GM12878 (cell line): Measurements from ENCODE around the gene RNFT2. TPM values are rescaled to one million over a fixed set of nuclear protein-coding genes. Genes with fewer than 3 reads are reported as not detected.
A peak's percentile ranks its signal among the peaks of the same experiment; 100 is the strongest.

Source experiments
- ATAC-seq: fragments of 200-7000 bp; cut with Tn5 transposase; 3 replicates; pipeline ENCODE4 v1.9.1; 2020; ENCODE audit warnings: mild to moderate bottlenecking, moderate library complexity
- BruUV-seq: library from RNA; stranded (reverse); fragments of 400-500 nt; replicated peaks from 2 replicates; lab custom pipeline; 2021; lab: Mats Ljungman, UMichigan
- CTCF ChIA-PET: fragments of 300-600 bp; sonication (Branson Sonifier 250); formaldehyde crosslinking; extraction: SDS; loops from one replicate; lab custom pipeline; 2021; ENCODE audit warnings: inconsistent platforms; lab: Yijun Ruan, JAX
- POLR2A ChIA-PET: fragments of 350-600 bp; formaldehyde crosslinking; extraction: SDS; loops from one replicate; lab custom pipeline; 2021; ENCODE audit warnings: inconsistent platforms; lab: Charles Lee
- RAD21 ChIA-PET: fragments of 300-600 bp; sonication (Branson Sonifier 250); formaldehyde crosslinking; loops from one replicate; lab custom pipeline; 2023; ENCODE audit warnings: antibody characterized with exemption; ENCODE audit not compliant: unreplicated experiment; lab: Charles Lee
- SMC1A ChIA-PET: fragments of 300-600 bp; sonication (Branson Sonifier 250); formaldehyde crosslinking; loops from one replicate; lab custom pipeline; 2023; ENCODE audit not compliant: unreplicated experiment, uncharacterized antibody; lab: Charles Lee
- DNase-seq: peaks from one replicate; pipeline ENCODE4 v3.0.0-alpha.2; 2011; ENCODE audit warnings: low read depth, low spot score
- FAIRE-seq: peaks from 3 replicates; lab custom pipeline; 2011; peaks lifted over from hg19 to GRCh38; lab: Jason Lieb, UNC
- H2AFZ ChIP-seq: 2 replicates; pipeline ENCODE4 v1.6.0; 2011; ENCODE audit warnings: low read depth, low read length, control low read depth; ENCODE audit not compliant: control insufficient read depth
- H3K27ac ChIP-seq: 2 replicates; pipeline ENCODE4 v1.5.1; 2011; ENCODE audit warnings: control low read depth; ENCODE audit not compliant: control insufficient read depth, insufficient read depth
- H3K27me3 ChIP-seq, 2 experiments: replicated peaks in 1 of 2; 2 replicates each; pipeline versions ENCODE4 v1.6.0 to v1.6.1; 2011; ENCODE audit warnings: low read length in 1 of 2; ENCODE audit not compliant: control insufficient read depth in 2 of 2, insufficient read depth in 2 of 2
- H3K36me3 ChIP-seq, 2 experiments: 2 replicates each; pipeline ENCODE4 v1.5.1; 2011; ENCODE audit warnings: low read length in 1 of 2; ENCODE audit not compliant: control insufficient read depth in 2 of 2, insufficient read depth in 2 of 2
- H3K4me1 ChIP-seq: 2 replicates; pipeline ENCODE4 v1.6.1; 2011; ENCODE audit warnings: mild to moderate bottlenecking, low read length, moderate library complexity, mixed read lengths; ENCODE audit not compliant: control insufficient read depth, insufficient read depth
- H3K4me2 ChIP-seq: 2 replicates; pipeline ENCODE4 v1.6.0; 2011; ENCODE audit warnings: control low read depth; ENCODE audit not compliant: control insufficient read depth, insufficient read depth
- H3K4me3 ChIP-seq: fragments of 200-600 bp; sonication (generic); 2 replicates; pipeline ENCODE4 v1.5.1; 2016
- H3K79me2 ChIP-seq: 2 replicates; pipeline ENCODE4 v1.6.0; 2011; ENCODE audit warnings: low read length; ENCODE audit not compliant: control insufficient read depth, insufficient read depth
- H3K9ac ChIP-seq: 2 replicates; pipeline ENCODE4 v1.8.0; 2011; ENCODE audit warnings: low read length, control low read depth, mixed read lengths; ENCODE audit not compliant: control insufficient read depth, insufficient read depth
- H3K9me3 ChIP-seq: replicated peaks from 3 replicates; pipeline ENCODE4 v1.5.1; 2011; ENCODE audit warnings: mild to moderate bottlenecking, low read length; ENCODE audit not compliant: control insufficient read depth, insufficient read depth
- H4K20me1 ChIP-seq: 2 replicates; pipeline ENCODE4 v1.6.0; 2011; ENCODE audit not compliant: control insufficient read depth, insufficient read depth
- REST ChIP-seq: IDR thresholded peaks from 2 replicates; pipeline ENCODE4 v1.6.1; 2012; ENCODE audit warnings: mild to moderate bottlenecking, low read depth, low read length
- RFX5 ChIP-seq: IDR thresholded peaks from 2 replicates; pipeline ENCODE4 v1.6.1; 2011; ENCODE audit warnings: low read depth, low read length, improper control_type of control experiment
- SRF ChIP-seq, 2 experiments: IDR thresholded peaks; 2 replicates each; pipeline ENCODE4 v1.6.1; 2011; ENCODE audit warnings: low read depth in 2 of 2, low read length in 2 of 2, mild to moderate bottlenecking in 1 of 2, moderate library complexity in 1 of 2
- WGBS: methylation state at CpG from one replicate; pipeline ENCODE4 v1.1.6; 2016; ENCODE audit warnings: low lambda C conversion rate; ENCODE audit not compliant: insufficient replicate concordance, insufficient coverage; ENCODE audit errors: missing lambda C conversion rate; 5-methylcytosine and 5-hydroxymethylcytosine counted together
- in situ Hi-C: fragments of 300-500 bp; cut with MboI; formaldehyde crosslinking; loops from 9 replicates; pipeline ENCODE4 v1.14.3; 2018; ENCODE audit warnings: mixed read lengths
- intact Hi-C: fragments of 100-400 bp; cut with micrococcal nuclease; formaldehyde crosslinking; loops from one replicate; pipeline ENCODE4 v1.14.2; 2022; ENCODE audit not compliant: unreplicated experiment
- polyA plus RNA-seq, 11 experiments: library from polyadenylated mRNA; depleted of rRNA in 4 of 11; unstranded in 6 of 11; stranded (reverse) in 5 of 11; fragments of >200 nt; fragmentation: Nextera tagmentation in 4 of 11; fragmentation: Illumina TruSeq in 1 of 11; extraction: Ambion mirVana in 4 of 11; extraction: Trizol in 1 of 11; gene quantifications; 1 replicate in 1 of 11; 2 replicates in 10 of 11; pipeline versions ENCODE4 v1.2.1 to v1.2.3, GENCODE V29; 2011 to 2016; ENCODE audit warnings: inconsistent platforms in 2 of 11, missing spikeins in 2 of 11, low read depth in 1 of 11
- total RNA-seq, 4 experiments: library from RNA; depleted of rRNA in 3 of 4; stranded (reverse); fragments of >200 nt in 3 of 4; fragmentation: Illumina TruSeq in 1 of 4; extraction: Trizol in 1 of 4; gene quantifications; 2 replicates each; pipeline versions ENCODE4 v1.2.1 to v1.2.3, GENCODE V29; 2013 to 2021

RNFT2 gene
- total and polyA plus RNA-seq, 10 of the 15 experiments (the other 5 are each of a cell fraction or from before 2014, with no cell fraction given), result 2.5 to 17.3 (median 9.7) TPM

DNA sequence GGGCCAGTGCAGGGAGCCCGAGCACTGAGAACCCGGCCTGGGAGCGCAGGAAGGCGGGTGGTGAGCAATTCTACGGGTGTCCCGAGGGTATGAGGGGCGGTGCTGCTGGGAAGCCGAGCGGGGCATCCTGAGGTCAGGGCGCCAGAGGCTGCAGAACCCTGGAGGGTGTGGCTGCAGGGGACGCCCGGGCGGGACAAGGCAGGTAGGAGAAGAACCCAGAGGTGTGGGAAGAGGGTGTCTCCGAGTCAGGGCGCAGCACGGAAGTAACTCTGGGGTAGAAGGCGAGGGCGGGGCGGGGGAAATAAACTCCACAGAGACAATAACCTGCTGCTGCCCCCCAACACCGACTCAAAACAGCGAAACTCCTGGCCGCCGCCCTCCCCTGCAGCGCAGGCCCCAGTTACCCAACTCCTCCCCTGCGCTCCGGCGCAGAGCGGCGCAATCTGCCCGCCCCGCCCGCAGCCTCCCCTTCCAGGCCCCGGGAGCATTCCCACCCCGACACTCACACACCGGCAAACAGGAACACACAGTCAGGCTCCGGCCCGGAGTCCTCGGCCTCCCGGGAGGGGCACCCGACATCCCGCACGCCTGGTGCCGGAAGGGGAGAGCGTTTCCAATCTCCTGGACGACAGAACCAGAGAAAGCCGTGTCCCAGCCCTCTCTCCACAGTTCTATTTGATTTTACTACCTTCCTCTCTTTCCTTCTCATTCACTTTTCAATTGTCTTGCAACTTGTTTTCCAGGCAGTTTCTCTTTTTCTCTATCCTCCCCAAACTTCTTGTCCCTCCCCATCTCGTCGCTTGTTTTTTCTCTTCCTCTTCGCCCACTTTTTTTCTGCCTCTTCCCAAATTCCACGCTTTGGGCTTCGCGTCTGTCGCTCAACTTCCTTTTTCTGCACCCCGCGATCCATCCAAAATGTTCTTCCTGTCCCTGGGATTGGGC lies 140.7 kb downstream of the RNFT2 start:
- no peak for DNase-seq
- RAD21 ChIA-PET, result no interaction called here

More for the DNA sequence above, 140.7 kb downstream of the RNFT2 start:
- H3K27me3 ChIP-seq, result peaks cover 24 to 25% of the 10 kb centered on the region in 2 experiments
- H4K20me1 ChIP-seq, result no peaks in the 10 kb centered on the region
- POLR2A ChIA-PET, result no interaction called here
- no peak for TF ChIP-seq REST
- no peak for TF ChIP-seq SRF (IDR thresholded peaks at IDR 0.05; ENCODE audit: low read depth in 2 of 2, low read length in 2 of 2)
- TF ChIP-seq RFX5, result no peak
- intact Hi-C loops, result no loop called here
- CTCF ChIA-PET, result no interaction called here
- no peaks in the 10 kb centered on the region for H3K9me3 ChIP-seq
- no peaks in the 10 kb centered on the region; the same call in 1 of the 2 replicates for H3K4me1 ChIP-seq
- SMC1A ChIA-PET, result no interaction called here
- H2AFZ ChIP-seq, result no peak overlapping the region
- FAIRE-seq (no peak), ATAC-seq (no peak)
- H3K36me3 ChIP-seq, result no peaks in the 10 kb centered on the region
- H3K4me3 ChIP-seq, result no peak overlapping the region
- BruUV-seq, result no TSS peak
- no peaks in the 10 kb centered on the region for H3K79me2 ChIP-seq
- 3% methylated on average over 49 of the region's 55 CpGs for WGBS
- in situ Hi-C loops, result no loop called here
- no peak overlapping the region for H3K27ac ChIP-seq
- H3K9ac ChIP-seq, result no peak overlapping the region
- peak overlapping the region; percentile 31; the same call in 1 of the 2 replicates for H3K4me2 ChIP-seq
